Panc1 (cell line): Measurements from ENCODE around the gene CHMP1A. TPM values are rescaled to one million over a fixed set of nuclear protein-coding genes. Genes with fewer than 3 reads are reported as not detected.
"Not testable (repeated sequence)": the region's sequence is repeated elsewhere in the genome, so short reads cannot be mapped to it uniquely, and the experiment has no call there.

Source experiments
- ATAC-seq: fragments of 200-7000 bp; cut with Tn5 transposase; 2 replicates; pipeline ENCODE4 v1.9.1; 2020; ENCODE audit warnings: mild to moderate bottlenecking, moderate library complexity
- BruUV-seq: library from RNA; stranded (reverse); fragments of 400-500 nt; replicated peaks from 2 replicates; lab custom pipeline; 2021; lab: Mats Ljungman, UMichigan
- CTCF ChIA-PET: fragments of 300-600 bp; sonication (Branson Sonifier 250); formaldehyde crosslinking; loops from one replicate; lab custom pipeline; 2022; ENCODE audit warnings: antibody characterized with exemption; lab: Charles Lee
- POLR2A ChIA-PET: fragments of 300-600 bp; sonication (Branson Sonifier 250); formaldehyde crosslinking; loops from one replicate; lab custom pipeline; 2022; ENCODE audit warnings: antibody characterized with exemption; lab: Charles Lee
- DNase-seq: peaks from one replicate; pipeline ENCODE4 v3.0.0-alpha.2; 2010; ENCODE audit warnings: low read depth, low spot score
- H3K27ac ChIP-seq: 2 replicates; pipeline ENCODE4 v1.5.1; 2011; ENCODE audit warnings: mild to moderate bottlenecking, low read length, inconsistent platforms
- H3K27me3 ChIP-seq: fragments of 200-500 bp; sonication (Bioruptor generic); 2 replicates; pipeline ENCODE4 v1.6.0; 2014; ENCODE audit warnings: low read length, inconsistent platforms; ENCODE audit not compliant: control insufficient read depth, insufficient read depth
- H3K36me3 ChIP-seq: fragments of 200-500 bp; sonication (Bioruptor generic); 2 replicates; pipeline ENCODE4 v1.5.1; 2014; ENCODE audit warnings: inconsistent platforms, mild to moderate bottlenecking, low read length, moderate library complexity; ENCODE audit not compliant: control insufficient read depth, insufficient read depth
- H3K4me1 ChIP-seq: 2 replicates; pipeline ENCODE4 v1.5.1; 2011; ENCODE audit warnings: inconsistent platforms, mild to moderate bottlenecking, low read length, moderate library complexity; ENCODE audit not compliant: control insufficient read depth, insufficient read depth
- H3K4me3 ChIP-seq, 2 experiments: 2 replicates each; pipeline ENCODE4 v1.5.1; 2011 to 2012; ENCODE audit warnings: low read depth in 2 of 2, low read length in 2 of 2, mild to moderate bottlenecking in 2 of 2, inconsistent platforms in 1 of 2, moderate library complexity in 1 of 2
- H3K9me3 ChIP-seq: fragments of 200-500 bp; sonication (Bioruptor generic); 2 replicates; pipeline ENCODE4 v1.5.1; 2014; ENCODE audit warnings: low read depth, mild to moderate bottlenecking, inconsistent platforms, low read length, moderate library complexity; ENCODE audit not compliant: control insufficient read depth, insufficient read depth
- POLR2AphosphoS5 ChIP-seq: IDR thresholded peaks from 2 replicates; pipeline ENCODE4 v1.6.1; 2012; ENCODE audit warnings: mild to moderate bottlenecking, low read depth, low read length, moderate library complexity
- REST ChIP-seq, 2 experiments: IDR thresholded peaks; 2 replicates each; pipeline ENCODE4 v1.6.1; 2011 to 2012; ENCODE audit warnings: low read depth in 2 of 2, control low read depth in 1 of 2, low read length in 1 of 2, mild to moderate bottlenecking in 1 of 2, moderate library complexity in 1 of 2; ENCODE audit not compliant: insufficient read depth in 1 of 2
- SIN3A ChIP-seq: IDR thresholded peaks from 2 replicates; pipeline ENCODE4 v1.6.1; 2012; ENCODE audit warnings: low read depth, mild to moderate bottlenecking, low read length, moderate library complexity, borderline replicate concordance; ENCODE audit not compliant: insufficient read depth
- TCF7L2 ChIP-seq: IDR thresholded peaks from 2 replicates; pipeline ENCODE4 v1.6.1; 2011; ENCODE audit warnings: mild to moderate bottlenecking, low read depth, low read length, inconsistent platforms
- in situ Hi-C: cut with HindIII; loops from 2 replicates; pipeline ENCODE4 v1.10.0; 2016; ENCODE audit warnings: low sequenced_read_pairs, low pct_unique_long_range_greater_than_20kb
- intact Hi-C: fragments of 100-400 bp; cut with micrococcal nuclease; formaldehyde crosslinking; loops from one replicate; pipeline ENCODE4 v1.10.0; 2022; ENCODE audit not compliant: unreplicated experiment
- total RNA-seq: library from RNA; stranded (reverse); gene quantifications from one replicate; pipeline ENCODE4 v1.2.1, GENCODE V29; 2021; ENCODE audit not compliant: unreplicated experiment
- TF ChIP-seq, protein P1 (sequence below): fragments of 450-650 bp; IDR thresholded peaks from 2 replicates; pipeline ENCODE4 v1.5.1; 2017; ENCODE audit warnings: mild to moderate bottlenecking

Gene CHMP1A
- total RNA-seq, 1 experiment from 2014 or later = 98.0 TPM

- no peak for TF ChIP-seq TCF7L2
Measured at GRCh38 chr16:89669755-89670154, 12.2 kb upstream of the CHMP1A start (continued).

- H3K4me3 ChIP-seq = no peak overlapping the region
- H3K9me3 ChIP-seq = no peaks in the 10 kb centered on the region
- in situ Hi-C loops (no loop called here), intact Hi-C loops (no loop called here)
- no peaks in the 10 kb centered on the region for H3K4me1 ChIP-seq
- DNase-seq (no peak), ATAC-seq (no peak)
- H3K36me3 ChIP-seq = no peaks in the 10 kb centered on the region
- no peaks in the 10 kb centered on the region for H3K27me3 ChIP-seq
- POLR2A ChIA-PET = no interaction called here
- no TSS peak for BruUV-seq
- no peak overlapping the region for H3K27ac ChIP-seq
- TF ChIP-seq SIN3A = no peak
- TF ChIP-seq TCF7L2 = no peak
- TF ChIP-seq POLR2AphosphoS5 = no peak
- TF ChIP-seq, protein P1, sequence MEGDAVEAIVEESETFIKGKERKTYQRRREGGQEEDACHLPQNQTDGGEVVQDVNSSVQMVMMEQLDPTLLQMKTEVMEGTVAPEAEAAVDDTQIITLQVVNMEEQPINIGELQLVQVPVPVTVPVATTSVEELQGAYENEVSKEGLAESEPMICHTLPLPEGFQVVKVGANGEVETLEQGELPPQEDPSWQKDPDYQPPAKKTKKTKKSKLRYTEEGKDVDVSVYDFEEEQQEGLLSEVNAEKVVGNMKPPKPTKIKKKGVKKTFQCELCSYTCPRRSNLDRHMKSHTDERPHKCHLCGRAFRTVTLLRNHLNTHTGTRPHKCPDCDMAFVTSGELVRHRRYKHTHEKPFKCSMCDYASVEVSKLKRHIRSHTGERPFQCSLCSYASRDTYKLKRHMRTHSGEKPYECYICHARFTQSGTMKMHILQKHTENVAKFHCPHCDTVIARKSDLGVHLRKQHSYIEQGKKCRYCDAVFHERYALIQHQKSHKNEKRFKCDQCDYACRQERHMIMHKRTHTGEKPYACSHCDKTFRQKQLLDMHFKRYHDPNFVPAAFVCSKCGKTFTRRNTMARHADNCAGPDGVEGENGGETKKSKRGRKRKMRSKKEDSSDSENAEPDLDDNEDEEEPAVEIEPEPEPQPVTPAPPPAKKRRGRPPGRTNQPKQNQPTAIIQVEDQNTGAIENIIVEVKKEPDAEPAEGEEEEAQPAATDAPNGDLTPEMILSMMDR = no peak
- TF ChIP-seq REST (IDR thresholded peaks at IDR 0.05; ENCODE audit: insufficient read depth in 1 of 2, low read depth in 2 of 2, low read length in 1 of 2) = no peak
- CTCF ChIA-PET = no interaction called here
Measured at GRCh38 chr16:89668790-89669158, 11.3 kb upstream of the CHMP1A start.

DNA sequence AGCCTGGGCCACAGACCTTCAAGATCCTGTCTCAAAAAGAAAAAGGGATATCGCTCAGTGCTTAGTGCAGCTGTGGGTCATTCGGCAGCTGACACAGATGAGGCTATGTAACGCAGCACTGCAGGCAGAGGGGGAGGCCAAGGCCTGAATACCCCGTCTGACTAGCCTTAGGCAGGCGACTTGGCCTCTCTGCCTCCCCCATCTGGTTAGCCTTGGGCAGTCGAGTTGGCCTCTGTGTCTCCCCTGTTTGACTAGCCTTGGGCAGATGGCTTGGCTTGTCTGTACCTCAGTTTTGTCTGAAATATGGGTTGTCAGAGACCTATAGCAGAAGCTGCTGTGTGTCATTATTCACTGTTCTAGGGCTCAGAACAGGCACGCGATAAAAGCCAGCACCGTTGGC, 10.1 kb upstream of the CHMP1A start:
- H3K36me3 ChIP-seq = no peaks in the 10 kb centered on the region
- ChIA-PET CTCF (no interaction called here), POLR2A (no interaction called here)
- TF ChIP-seq REST (IDR thresholded peaks at IDR 0.05; ENCODE audit: insufficient read depth in 1 of 2, low read depth in 2 of 2, low read length in 1 of 2) = no peak
- no peak for TF ChIP-seq TCF7L2
- TF ChIP-seq, protein P1 = no peak
- TF ChIP-seq SIN3A = no peak
- TF ChIP-seq POLR2AphosphoS5 = no peak
- intact Hi-C loops (no loop called here), in situ Hi-C loops (no loop called here)
- no peaks in the 10 kb centered on the region for H3K9me3 ChIP-seq
- DNase-seq (no peak), ATAC-seq (no peak)
- no peak overlapping the region for H3K27ac ChIP-seq
- H3K4me3 ChIP-seq = no peak overlapping the region
- BruUV-seq = no TSS peak
- no peaks in the 10 kb centered on the region for H3K27me3 ChIP-seq
- no peaks in the 10 kb centered on the region for H3K4me1 ChIP-seq

DNA sequence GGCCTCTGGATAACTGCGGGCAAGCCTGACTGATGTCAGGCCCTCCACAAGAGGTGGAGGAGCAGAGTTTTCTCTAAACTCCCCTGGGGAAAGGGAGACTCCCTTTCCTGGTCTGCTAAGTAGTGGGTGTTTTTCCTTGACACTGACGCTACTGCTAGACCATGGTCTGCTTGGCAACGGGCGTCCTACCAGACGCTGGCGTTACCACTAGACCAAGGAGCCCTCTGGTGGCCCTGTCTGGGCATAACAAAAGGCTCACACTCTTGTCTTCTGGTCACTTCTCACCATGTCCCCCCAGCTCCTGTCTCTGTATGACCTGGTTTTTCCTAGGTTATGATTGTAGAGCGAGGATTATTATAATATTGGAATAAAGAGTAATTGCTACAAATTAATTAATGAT, 9.5 kb upstream of the CHMP1A start:
- DNase-seq, POLR2A ChIA-PET, H3K27me3 ChIP-seq, H3K27ac ChIP-seq, ATAC-seq, BruUV-seq, H3K4me3 ChIP-seq, CTCF ChIA-PET, intact Hi-C loops, H3K9me3 ChIP-seq, in situ Hi-C loops, H3K4me1 ChIP-seq, H3K36me3 ChIP-seq: not testable (repeated sequence)
